GM18511 (cell line): ENCODE data around the gene EHBP1L1.

Experiments
- ATAC-seq: cut with Tn5 transposase; IDR thresholded peaks from one replicate; pipeline ENCODE4 v1.9.1; 2021; ENCODE audit warnings: mild to moderate bottlenecking, moderate library complexity; ENCODE audit not compliant: unreplicated experiment

EHBP1L1 gene

GRCh38 chr11:65576867-65577755, 1.3 kb downstream of the EHBP1L1 start:
- no peak for ATAC-seq

- no peak for ATAC-seq
These were observed 1.9 kb downstream of the EHBP1L1 start for GRCh38 chr11:65577756-65578109.

GRCh38 chr11:65578134-65578533, 2.3 kb downstream of the EHBP1L1 start:
- ATAC-seq: no peak

- ATAC-seq: no peak
These were observed 2.8 kb downstream of the EHBP1L1 start for GRCh38 chr11:65578667-65579066.

GRCh38 chr11:65579291-65579690, 3.4 kb downstream of the EHBP1L1 start:
- ATAC-seq: no peak

GRCh38 chr11:65580031-65580692, 4.3 kb downstream of the EHBP1L1 start:
- ATAC-seq: no peak

GRCh38 chr11:65580756-65581155, 4.9 kb downstream of the EHBP1L1 start:
- no peak for ATAC-seq

GRCh38 chr11:65581928-65582327, 6.1 kb downstream of the EHBP1L1 start:
- no peak for ATAC-seq

- no peak for ATAC-seq
These were observed 7.7 kb downstream of the EHBP1L1 start for GRCh38 chr11:65583589-65583988.

GRCh38 chr11:65584106-65584505, 8.3 kb downstream of the EHBP1L1 start:
- ATAC-seq: no peak

GRCh38 chr11:65584723-65585171, 8.9 kb downstream of the EHBP1L1 start:
- no peak for ATAC-seq

GRCh38 chr11:65585396-65586246, 9.8 kb downstream of the EHBP1L1 start:
- ATAC-seq: no peak

- ATAC-seq: no peak
These were observed 10.4 kb downstream of the EHBP1L1 start for GRCh38 chr11:65586247-65586630.

GRCh38 chr11:65586676-65587075, 10.8 kb downstream of the EHBP1L1 start:
- ATAC-seq: no peak

- ATAC-seq: peak; percentile 83
These were observed 12.6 kb downstream of the EHBP1L1 start for GRCh38 chr11:65588199-65589054.

GRCh38 chr11:65589444-65590239, 13.8 kb downstream of the EHBP1L1 start:
- no peak for ATAC-seq

GRCh38 chr11:65590240-65590738, 14.4 kb downstream of the EHBP1L1 start:
- ATAC-seq: no peak

GRCh38 chr11:65591939-65592857, 16.3 kb downstream of the EHBP1L1 start:
- ATAC-seq: no peak
